HG03520 (cell line): Measurements from ENCODE around the gene MAP4K3.

Experiments used
- ATAC-seq: cut with Tn5 transposase; IDR thresholded peaks from one replicate; pipeline ENCODE4 v1.9.1; 2021; ENCODE audit warnings: mild to moderate bottlenecking, moderate library complexity; ENCODE audit not compliant: unreplicated experiment

Gene MAP4K3

DNA sequence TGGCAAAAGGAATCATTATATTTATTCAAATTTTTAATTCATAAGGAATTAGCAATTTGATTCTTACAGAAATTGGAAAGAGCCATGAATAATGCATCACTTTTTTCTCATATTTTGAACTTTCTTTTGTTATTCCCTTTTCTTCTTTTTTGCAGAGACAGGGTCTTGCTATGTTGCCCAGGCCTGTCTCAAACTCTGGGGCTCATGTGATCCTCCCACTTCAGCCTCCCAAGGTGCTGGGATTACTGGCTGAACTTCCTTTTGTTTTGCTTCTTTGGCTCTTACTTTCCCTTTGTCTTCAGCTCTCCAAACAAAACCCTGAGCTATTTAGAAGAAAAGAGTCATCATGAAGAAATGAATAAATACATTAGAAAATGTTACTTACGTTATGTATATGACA lies 224.1 kb downstream of the MAP4K3 start:
- no peak for ATAC-seq

DNA sequence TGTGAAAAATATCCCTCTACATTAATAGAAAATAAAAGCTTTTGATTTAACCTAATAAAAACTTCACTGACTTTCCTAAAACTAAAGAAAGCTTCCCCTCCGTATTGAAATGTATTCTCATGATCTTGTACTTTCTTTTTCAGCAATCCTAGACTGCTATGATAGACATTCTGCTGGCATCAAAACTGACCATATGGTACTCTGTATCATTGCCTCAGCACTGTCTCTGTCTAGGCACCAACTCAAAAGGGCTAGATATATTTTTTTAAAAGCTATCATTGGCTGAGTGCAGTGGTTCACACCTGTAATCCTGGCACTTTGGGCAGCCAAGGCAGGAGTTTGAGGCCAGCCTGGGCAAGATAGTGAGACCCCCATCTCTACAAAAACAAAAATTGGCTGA lies 226.2 kb downstream of the MAP4K3 start:
- no peak for ATAC-seq

DNA sequence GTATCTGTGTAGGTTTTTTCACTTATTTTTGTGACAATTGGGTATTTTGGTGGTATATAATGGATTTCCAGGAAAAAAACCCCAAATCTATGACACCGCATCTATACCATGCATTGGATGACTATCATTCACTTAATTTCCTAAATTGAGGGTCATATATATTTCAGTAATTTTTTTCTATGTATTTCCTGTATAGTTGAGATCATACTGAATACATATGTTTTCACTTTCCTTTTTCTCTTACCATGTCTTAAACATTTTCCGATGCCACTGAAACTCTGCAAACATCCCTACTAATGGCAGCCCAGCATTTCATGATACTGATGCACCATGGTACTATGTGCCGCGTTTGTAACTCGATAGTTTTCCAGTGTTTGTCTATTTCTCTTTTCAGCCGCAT lies 233.7 kb downstream of the MAP4K3 start:
- no peak for ATAC-seq

DNA sequence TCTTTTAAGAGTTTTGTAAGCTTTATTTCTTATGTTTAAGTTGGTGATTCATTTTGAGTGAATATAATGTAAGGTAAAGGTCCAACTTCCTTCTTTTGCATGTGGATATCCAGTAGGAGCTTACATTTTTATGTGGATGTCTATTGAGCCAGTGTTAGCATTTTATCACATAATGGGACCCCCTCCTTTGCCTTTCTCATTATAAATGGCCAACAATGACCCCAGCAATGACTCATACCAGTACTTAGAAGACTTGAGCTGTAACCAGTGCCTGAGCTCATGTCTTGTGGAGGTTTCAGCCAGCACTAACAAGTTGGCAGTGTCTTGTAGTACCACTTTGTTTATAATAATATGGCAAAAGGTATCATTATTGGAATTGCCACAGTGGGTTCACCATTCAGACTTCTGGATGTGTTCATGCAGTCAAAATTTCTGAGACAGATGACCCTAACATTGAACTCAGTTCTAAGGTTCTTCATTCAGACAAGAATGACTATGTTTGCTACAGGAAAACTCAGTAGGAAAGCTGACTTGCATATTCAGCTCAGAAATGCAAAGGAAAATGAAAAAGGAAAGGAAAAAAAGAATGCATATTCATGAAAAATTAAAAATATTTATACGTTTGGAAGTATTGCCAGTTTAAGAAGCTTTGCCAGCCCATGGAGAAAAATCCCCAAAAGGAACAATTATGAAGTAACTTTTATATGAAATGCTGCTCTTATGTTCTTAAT lies 234.3 kb downstream of the MAP4K3 start:
- ATAC-seq, result no peak
